NK-92 (cell line): ENCODE results near the gene ZSCAN5A.
"Not testable (repeated sequence)": the region's sequence is repeated elsewhere in the genome, so short reads cannot be mapped to it uniquely, and the experiment has no call there.

ENCODE experiments used
- DNase-seq: peaks from one replicate; lab custom pipeline; 2025; ENCODE audit not compliant: unreplicated experiment; lab: John Stamatoyannopoulos, UW

Gene ZSCAN5A

DNA sequence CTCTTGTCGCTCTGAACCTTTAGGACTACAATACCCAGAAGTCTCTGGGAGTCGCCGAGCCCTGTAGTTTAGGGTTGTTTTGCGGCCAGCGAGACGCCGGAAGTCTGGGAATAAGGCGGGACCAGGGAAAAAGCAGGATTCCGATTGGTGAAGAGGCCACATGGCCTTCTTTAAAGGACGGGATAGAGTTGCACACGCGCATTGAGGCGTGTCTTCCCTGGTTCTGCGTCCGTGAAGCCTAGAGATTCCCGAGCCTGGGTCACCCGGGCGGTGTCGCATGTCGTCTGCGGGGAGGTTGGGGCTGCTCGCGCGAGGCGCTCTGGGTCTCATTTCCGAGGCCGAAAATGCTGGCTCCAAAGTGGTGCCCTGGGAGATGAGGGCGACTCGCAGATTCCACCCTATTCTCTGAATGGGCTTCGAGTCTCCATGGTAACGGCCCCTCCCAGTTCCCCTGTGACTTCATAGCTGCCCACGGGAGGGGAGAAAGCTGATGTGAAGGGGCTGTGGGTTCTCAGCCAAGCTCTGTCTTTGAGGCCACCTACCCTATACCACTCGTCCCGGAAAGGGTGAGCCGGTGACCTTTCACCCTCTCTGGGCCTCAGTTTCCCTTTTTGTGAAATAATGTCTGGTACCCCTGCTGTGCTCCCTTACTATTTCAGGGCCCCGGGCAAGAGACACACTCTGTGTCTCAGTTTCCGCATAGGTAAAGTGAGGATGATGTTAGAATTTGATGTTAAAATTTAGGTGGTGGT is 614 bp upstream of the ZSCAN5A start:
- DNase-seq, result peak; percentile 44

DNA sequence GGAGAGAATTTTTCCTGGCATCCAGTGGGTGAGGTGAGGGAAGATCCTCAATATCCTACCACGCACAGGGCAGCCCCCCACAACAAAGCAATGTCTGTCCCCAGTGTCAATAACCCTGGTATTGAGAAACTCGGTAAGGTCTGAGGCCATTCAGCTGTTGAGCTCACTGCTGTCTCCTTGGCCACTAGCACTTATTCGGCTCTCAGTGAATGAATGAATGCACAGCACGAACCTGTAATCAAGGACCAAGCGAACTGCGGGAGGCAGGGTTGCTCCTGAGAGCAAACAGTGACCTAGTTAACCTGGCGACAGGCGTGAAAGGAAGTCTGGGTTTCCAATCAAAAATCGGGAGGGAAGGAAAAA is 640 bp downstream of the ZSCAN5A start:
- DNase-seq, result no peak

GRCh38 chr19:56312787-56313657 is 1.6 kb downstream of the ZSCAN5A start:
- no peak for DNase-seq

DNA sequence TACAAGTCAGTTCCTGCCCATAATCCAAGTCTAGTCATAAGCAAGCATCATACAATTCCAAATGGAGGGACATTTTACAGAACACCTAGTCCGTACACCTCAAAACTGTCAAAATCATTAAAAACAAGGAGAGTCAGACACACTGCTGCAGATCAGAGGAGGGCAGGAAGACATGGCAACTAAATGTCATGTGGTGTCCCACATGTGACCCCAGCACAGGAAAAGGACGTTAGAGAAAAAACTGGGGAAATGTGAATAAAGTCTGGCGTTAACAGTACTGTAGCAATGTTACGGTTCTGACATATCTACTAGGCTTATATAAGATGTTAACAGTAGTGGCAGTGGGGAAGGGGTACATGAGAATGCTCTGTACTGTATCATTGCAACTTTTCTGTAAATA is 2.3 kb downstream of the ZSCAN5A start:
- no peak for DNase-seq

DNA sequence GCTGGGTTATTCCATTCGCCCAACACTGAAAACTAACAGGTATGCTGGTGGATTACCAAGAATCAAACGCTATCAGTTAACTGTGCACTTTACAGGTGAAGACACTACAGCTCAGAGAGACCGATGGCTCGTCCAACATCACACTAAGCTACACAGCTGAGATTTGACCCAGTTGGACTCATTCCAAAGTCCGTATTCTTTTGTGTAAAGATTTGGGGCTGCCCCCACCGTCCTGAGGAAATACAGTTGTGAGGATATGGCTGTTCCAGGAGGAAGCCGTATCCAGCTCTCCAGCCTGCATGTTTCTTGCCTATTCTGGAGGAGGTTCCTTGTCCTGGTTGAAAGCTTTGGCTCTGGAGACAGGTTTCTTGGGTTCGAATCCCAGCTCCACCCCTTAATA is 4.2 kb downstream of the ZSCAN5A start:
- no peak for DNase-seq

DNA sequence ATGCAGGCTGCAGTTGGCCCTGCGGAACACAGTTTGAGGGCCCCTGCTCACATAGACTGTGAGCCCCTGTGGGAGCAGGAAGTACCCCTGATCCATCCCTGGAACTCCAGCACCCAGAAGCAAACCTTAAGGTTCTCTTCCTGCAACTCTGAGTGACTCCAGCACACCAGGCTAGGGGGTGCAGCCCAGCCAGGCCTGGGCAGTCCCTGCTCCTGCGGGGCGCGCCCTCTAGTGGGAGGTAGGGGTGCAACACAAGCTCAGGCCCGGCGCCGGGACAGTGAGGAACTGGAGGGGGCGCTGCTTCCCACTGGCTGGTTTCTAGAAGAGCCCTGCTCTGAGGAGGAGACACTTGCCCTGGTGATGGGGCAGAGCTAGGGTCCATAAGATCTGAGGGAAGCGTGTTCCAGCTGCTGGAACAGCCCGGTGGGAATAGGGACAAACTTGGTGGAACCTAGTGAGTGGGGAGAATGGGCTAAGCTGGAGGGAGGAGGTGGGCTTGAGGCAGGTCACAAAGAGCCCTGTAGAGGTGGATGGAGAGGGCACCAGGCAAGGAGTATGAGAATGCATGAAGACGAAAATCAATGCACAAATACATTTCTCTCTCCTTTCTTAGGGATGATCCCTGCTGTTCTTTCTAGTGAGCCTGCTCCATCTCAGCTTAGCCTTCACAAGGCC is 5.0 kb downstream of the ZSCAN5A start:
- no peak for DNase-seq

GRCh38 chr19:56308792-56309191 is 5.8 kb downstream of the ZSCAN5A start:
- no peak for DNase-seq

DNA sequence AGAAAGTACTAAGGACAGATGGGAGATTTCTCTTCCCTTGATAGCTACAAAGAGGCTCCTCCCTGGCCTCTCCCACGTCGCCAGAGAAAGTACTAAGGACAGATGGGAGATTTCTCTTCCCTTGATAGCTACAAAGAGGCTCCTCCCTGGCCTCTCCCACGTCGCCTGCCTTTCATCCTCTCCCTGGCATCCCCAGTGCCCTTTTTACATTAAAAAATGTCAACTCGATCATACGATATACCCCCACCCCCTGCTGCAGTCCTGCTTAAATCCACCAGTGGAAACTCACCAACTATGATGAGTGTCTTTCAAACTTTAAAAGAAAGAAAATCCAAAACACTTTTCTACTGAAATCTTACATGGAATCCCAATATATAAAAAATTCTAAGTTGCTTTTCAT is 7.6 kb downstream of the ZSCAN5A start:
- not testable (repeated sequence) for DNase-seq

GRCh38 chr19:56306016-56306415 is 8.6 kb downstream of the ZSCAN5A start:
- DNase-seq, result no peak

DNA sequence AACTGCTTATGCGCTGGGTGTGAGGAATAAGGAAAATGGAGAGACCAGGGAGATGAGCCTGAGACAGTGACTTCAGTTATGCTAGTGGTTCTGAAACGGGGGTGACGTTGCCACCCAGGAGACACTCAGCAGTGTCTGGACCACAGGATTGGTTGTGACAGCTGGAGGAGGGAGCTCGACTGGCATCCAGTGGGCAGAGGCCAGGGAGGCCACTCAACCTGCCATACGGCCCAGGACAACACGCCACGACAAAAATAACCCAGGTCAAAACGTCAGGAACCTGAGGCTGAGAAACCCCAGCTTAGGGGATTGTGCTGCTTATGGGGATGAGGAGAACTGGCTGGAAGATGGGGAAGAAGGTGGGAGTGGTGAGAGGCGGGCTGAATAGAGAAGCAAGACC is 10.4 kb downstream of the ZSCAN5A start:
- DNase-seq, result no peak

GRCh38 chr19:56301886-56302620 is 12.6 kb downstream of the ZSCAN5A start:
- DNase-seq, result no peak

- DNase-seq, result no peak
These were observed 13.5 kb downstream of the ZSCAN5A start for GRCh38 chr19:56301155-56301554.

- DNase-seq, result no peak
These were observed 15.0 kb downstream of the ZSCAN5A start for GRCh38 chr19:56299688-56300087.

DNA sequence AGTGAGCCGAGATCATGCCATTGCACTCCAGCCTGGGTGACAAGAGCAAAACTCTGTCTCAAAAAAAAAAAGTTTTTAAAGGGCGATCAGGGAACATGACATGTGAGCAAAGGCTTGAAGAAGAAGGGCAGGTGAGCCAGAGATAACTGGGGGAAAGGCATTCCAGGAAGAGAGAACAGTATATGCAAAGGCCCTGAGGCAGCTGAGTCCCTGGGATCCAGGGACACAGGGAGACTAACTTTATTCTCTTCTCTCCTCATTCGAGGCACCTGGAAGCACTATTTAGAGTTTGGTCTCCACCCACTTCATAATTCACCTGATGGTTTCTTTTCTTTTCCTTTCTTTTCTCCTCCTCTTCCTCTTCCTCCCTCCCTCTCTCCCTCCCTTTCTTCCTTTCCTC is 17.6 kb downstream of the ZSCAN5A start:
- no peak for DNase-seq

GRCh38 chr19:56295531-56296455 is 18.8 kb downstream of the ZSCAN5A start:
- DNase-seq, result no peak

DNA sequence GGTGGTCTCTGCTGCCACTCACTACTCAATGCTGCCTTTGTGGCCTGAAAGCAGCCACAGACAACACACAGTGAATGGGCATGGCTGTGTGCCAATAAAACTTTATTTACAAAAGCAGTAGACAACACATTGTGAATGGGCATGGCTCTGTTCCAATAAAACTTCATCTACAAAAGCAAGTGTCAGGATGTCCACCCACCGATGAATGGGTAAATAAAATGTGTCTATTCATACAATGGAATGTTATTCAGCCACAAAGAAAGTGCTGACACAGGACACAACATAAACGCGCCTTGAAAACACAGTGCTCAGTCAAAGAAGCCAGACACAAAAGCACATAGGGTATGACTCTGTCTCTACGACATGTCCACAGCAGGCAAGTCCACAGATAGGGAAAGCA is 20.1 kb downstream of the ZSCAN5A start:
- DNase-seq, result no peak

GRCh38 chr19:56291867-56292266 is 22.8 kb downstream of the ZSCAN5A start:
- DNase-seq, result no peak

DNA sequence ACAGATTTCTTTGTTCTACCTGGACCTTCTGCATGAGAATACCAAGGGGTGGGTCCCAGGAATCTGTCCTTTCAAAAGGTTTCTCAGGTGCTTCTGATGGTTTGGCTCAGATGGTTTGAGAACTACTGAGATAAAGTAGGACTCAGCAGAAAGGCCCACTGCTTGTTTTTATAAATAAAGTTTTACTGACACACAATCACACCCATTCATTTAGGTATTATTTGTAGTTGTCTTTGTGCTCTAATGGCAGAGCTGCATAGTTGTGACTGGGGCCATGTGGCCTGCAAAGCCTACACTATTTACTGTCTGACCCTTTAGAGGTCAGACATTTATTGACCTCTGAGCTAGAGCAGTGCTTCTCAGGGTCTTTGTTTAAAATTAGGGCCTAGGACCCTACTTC is 24.5 kb downstream of the ZSCAN5A start:
- DNase-seq, result no peak

DNA sequence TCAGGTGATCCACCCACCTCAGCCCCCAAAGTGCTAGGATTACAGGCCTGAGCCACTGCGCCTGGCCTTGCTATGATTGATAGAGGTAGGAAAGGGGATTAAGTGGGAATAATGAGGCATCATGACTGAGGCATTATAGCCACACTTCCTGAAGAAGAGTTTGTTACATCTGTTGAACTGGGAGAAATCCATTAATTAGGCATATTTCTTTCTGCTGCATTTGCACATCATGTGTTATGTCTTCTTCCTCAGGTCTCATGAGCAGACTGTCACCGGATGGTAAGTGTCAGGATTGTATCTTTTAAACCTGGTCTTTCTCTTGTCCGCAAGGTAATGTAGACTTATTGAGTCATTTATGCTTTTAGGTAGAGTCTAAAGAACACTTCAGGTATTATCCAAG is 29.9 kb downstream of the ZSCAN5A start:
- DNase-seq, result no peak

DNA sequence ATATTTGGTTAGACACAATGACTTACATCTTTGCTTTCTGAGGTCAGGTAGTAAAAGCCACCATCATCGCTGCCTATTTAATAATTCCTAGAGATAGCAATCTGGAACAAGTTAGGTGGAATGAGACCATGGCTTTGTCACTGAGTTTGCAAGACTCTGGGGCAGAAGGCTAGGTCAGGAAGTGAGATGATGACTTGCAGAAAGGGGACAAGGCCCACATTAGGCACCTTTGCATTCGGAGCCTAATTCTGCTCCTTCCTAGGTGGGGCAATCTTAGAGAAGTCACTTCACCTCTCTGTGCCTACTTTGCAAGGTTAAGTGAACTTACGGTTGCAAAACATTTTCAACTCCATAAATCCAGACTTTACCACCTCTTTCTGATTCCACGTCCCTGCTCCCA is 31.8 kb downstream of the ZSCAN5A start:
- DNase-seq, result no peak
